Left ventricle myocardium superior (tissue), 1 donor: ENCODE data around the gene VPS35. TPM values are rescaled to one million over a fixed set of nuclear protein-coding genes. Genes with fewer than 3 reads are reported as not detected.

Source experiments
- ATAC-seq: fragments of 200-7000 bp; cut with Tn5 transposase; one replicate; pipeline ENCODE4 v1.9.1; 2020; ENCODE audit warnings: mild to moderate bottlenecking, moderate library complexity
- DNase-seq: peaks from one replicate; pipeline ENCODE4 v3.0.0-alpha.2; 2020
- intact Hi-C: fragments of 100-400 bp; cut with micrococcal nuclease; formaldehyde crosslinking; loops from one replicate; pipeline ENCODE4 v1.11.0; 2022
- long read RNA-seq: library from polyadenylated mRNA; unstranded; transcript quantifications from one replicate; pipeline ENCODE4 v2.0.0, GENCODE V29; 2021
- total RNA-seq: library from RNA; stranded (reverse); fragmentation: NEBNext Ultra II Directional; extraction: Animal tissue kit (Norgen Biotek cat#: 25700); gene quantifications from one replicate; pipeline ENCODE4 v1.2.1, GENCODE V29; 2021
- donor health status: DM: no; HTN: yes; CAD: no; lungs with severe emphysema.

The VPS35 gene
- total RNA-seq: 89.2 TPM
- long read RNA-seq, full-length matches to known transcripts: 193 of 244 reads
- long read RNA-seq, partial matches to known transcripts: 28 of 244 reads
- long read RNA-seq, other reads (novel, unspliced or antisense): 23 of 244 reads

GRCh38 chr16:46688654-46689364 is at the start of gene VPS35:
Gene VPS35 (minus strand): TSS chr16:46689178. CDS start chr16:46689133, 45 bp downstream.
- intact Hi-C loops: loop anchor here (5.0 kb wide), 1 partner anchor 113 kb away; no protein-coding TSS in a partner anchor
- ATAC-seq: peak; percentile 96
- peak; percentile 100 for DNase-seq

GRCh38 chr16:46737621-46738214 is 48.7 kb upstream of the VPS35 start:
- ATAC-seq (no peak), DNase-seq (no peak)
- intact Hi-C loops: no loop called here

GRCh38 chr16:46736695-46737094 is 47.7 kb upstream of the VPS35 start:
- intact Hi-C loops: no loop called here
- ATAC-seq (no peak), DNase-seq (no peak)

DNA sequence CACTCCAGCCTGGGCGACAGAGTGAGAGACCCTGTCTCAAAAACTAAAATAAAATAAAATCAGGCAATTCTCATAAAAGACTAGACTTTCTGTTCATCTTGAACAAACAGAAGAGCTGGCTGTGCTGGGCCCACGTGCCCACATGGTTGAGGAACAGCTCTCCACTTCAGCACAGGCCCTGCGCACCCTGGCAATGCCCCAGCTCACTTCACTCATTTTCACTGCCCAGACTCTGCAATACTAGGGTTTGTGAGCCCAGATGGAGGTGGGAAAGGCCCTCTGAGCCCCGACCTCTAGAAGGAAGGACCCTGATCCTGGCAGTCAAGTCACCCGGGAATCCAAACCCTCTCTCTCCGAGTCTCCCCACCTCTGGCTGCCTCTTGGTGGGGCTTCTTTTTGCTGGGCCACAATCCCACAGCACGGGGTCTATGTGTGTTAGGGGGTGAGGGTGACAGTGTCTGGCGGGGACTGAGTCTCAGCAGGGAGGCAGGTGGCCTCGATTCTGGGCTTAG is 44.4 kb upstream of the VPS35 start:
- DNase-seq: peak; percentile 52
- intact Hi-C loops: no loop called here
- peak; percentile 33 for ATAC-seq

DNA sequence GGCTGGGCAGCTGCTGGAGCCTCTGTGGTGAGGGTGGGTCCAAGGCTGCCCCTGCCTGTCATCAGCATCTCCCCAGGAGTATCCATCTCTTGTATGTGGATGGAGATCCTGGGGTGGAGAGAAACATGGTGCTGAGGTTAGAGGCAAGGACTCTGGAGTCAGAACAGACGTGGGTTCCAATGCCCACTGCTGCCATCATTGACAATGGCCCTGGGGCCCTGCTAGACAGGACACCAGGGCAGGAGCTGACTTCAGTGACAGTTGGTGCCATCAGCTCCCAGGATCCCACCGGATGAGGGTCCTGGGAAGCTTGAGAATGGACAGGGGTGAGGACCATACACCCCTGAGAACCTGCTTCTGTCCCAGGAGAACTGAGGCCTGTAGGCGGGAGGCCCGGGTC is 43.6 kb upstream of the VPS35 start:
- no peak for DNase-seq
- intact Hi-C loops: no loop called here
- ATAC-seq: no peak

DNA sequence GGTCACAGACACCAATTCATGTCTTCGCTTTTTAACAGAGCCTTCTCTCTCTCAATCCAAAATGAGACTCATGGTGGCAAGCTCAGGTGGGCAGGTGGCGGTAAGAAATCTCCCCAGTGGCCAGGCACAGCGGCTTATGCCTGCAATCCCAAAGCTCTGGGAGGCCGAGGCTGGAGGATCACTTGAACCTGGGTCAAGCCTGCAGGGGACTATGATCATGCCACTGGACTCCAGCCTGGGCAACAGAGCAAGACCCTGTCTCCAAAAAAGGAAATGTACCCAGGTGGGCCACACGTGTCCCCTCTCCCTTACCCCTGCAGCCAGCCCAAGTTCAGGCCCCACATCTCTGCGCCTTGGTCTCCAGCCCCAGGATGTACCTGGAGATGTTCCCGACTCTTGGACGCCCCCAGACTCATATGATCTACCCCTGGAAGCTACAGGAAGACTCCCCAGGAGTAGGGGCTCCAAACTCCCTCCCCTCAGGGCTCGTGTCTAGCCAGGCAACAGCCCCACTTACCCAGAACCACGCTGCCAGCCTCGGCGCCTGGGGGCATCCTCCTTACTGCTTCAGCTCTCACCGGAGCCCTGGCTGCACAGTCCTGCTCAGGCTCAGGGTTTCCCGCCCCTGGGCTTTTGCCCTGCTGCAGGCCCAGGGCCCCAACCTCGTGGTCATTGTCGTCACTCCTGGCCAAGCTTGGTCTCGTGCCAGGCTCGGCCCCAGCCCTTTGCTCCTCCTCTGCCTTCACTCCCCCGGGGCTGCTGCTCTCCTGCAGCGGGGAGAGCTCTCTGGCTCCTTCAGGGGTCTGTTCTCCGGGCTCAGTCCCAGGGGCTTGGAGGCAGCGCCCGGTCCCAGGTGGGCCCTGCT is 42.9 kb upstream of the VPS35 start:
- DNase-seq (peak; percentile 72), ATAC-seq (peak; percentile 59)
- intact Hi-C loops: no loop called here

GRCh38 chr16:46730801-46731690 is 42.1 kb upstream of the VPS35 start:
- ATAC-seq (peak; percentile 61), DNase-seq (no peak)
- intact Hi-C loops: no loop called here

- ATAC-seq: no peak
- intact Hi-C loops: no loop called here
- no peak for DNase-seq
These were observed 41.1 kb upstream of the VPS35 start for GRCh38 chr16:46730126-46730525.

DNA sequence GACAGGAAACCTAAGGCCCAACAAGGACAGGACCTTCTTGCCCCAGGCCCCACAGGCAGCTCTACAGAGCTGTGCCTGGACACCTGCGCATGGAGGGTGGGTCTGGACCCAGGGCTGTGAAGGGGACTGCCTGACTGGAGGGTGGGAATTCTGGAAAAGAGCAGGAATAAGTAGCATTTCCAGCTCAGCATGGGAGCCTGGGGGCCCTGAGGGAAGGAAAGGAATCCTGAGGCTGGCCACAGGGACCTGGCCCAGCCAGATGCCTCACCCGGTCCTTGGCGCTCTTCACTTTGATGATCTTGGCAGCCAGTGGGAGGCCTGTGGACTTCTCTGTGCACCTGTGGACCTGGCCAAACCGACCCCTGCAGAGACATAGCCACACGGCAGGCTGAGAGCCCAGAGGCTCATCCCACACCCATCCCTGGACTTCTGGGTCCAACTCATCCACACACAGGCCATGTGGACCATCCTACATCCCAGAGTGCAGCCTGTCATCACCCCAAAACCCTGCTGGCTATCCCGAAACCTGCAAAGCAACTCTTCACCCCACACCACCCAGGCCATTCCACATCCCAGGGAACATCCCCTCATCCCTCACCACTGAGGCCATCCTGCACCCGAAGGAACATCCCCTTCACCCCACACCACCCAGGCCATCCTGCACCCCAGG is 40.5 kb upstream of the VPS35 start:
- intact Hi-C loops: no loop called here
- ATAC-seq (no peak), DNase-seq (no peak)

- peak; percentile 9 for ATAC-seq
- intact Hi-C loops: no loop called here
- DNase-seq: no peak
These were observed 39.8 kb upstream of the VPS35 start for GRCh38 chr16:46728806-46729205.

GRCh38 chr16:46727630-46728029 is 38.7 kb upstream of the VPS35 start:
- DNase-seq (no peak), ATAC-seq (no peak)
- intact Hi-C loops: no loop called here

DNA sequence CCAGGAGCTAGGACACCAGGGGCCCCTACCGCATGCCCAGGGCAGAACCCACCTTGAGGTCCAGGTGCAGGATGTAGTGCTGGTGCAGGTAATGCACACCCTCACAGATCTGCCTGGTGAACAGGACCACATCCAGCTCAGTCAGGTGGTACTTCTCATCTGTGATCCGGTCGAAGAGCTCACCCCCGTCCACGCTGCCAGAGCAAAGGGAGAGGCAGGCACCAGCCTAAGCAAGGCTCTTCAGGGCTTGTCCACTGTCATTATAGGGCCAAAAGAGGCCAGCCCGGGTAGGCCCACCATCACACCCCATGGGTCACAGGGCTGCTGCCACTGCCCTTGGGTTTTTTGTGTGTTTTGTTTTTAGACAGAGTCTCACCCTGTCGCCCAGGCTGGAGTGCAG is 38.2 kb upstream of the VPS35 start:
- intact Hi-C loops: no loop called here
- DNase-seq: no peak
- no peak for ATAC-seq

DNA sequence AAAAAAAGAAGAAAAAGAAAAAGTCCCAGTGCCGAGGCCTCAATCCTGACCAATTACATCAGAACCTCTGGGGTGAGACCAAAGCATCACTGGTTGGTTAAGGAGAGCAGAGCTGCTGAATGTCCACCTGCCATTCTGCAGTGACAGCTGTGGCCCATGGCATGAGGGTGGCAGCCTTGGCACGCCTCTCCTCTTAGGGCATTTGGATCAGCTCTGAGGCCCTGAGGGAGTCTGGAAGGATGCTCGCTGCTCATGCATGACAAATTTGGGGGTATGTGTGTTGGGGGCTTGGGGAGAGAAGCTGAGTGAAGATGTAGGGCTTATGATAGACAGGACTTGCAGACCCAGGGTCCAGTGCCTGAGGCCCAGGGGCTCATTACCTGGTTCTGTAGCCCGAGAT is 32.9 kb upstream of the VPS35 start:
- intact Hi-C loops: no loop called here
- DNase-seq (no peak), ATAC-seq (peak; percentile 38)

DNA sequence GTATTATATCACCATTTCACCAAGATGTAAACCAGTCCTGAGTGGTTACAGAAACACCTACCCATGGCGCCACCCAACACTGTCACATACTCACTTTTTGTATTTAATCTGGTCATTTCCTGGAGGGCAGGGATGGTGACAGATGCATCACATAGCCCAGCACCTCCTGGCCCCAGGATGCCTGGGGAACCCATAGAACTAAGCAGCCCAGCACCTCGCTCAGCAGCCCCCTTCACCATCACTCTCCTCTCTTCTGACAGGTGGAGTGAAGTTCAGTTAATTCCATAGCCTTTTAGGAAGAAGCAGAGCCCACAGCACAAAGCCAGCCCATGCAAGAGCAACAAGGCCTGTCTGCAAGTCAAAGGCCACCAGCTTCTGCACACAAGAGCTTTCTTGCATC is 31.6 kb upstream of the VPS35 start:
- DNase-seq: no peak
- intact Hi-C loops: no loop called here
- ATAC-seq: no peak

DNA sequence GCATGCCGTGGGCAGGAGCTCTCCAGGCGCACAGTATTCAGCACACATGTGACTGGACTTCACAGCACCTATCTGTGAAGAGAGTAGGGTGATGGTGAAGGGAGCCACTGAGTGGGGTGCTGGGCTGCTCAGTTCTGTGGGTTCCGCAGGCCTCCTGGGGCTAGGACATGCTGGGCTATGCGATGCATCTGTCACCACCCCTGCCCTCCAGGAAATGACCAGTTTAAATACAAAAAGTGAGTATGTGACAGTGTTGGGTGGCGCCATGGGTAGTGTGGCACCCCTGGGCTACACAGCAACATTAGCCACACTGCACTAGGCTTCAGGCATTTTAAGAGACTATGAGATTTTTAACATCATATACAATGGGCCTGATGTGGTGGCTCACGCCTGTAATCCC is 30.6 kb upstream of the VPS35 start:
- intact Hi-C loops: no loop called here
- ATAC-seq (no peak), DNase-seq (no peak)

DNA sequence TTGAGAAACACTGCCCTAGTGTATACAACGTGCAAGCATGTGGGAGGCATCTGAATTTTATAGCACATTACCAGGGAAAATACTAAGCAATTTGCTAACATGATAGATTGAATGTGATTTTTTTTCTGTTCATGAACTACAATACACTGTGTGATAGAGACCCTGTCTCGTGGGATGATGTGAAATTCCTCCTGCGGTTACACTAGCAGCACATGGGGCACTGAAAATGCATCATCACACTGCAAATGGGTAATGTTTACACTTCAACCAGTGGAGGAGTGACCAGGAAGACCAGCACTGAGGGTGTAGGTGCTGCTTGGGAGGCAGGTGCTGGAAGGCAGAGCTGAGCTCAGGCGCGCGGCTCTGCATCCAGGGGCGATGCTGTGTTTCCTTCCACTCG is 29.2 kb upstream of the VPS35 start:
- DNase-seq: no peak
- no peak for ATAC-seq
- intact Hi-C loops: no loop called here

DNA sequence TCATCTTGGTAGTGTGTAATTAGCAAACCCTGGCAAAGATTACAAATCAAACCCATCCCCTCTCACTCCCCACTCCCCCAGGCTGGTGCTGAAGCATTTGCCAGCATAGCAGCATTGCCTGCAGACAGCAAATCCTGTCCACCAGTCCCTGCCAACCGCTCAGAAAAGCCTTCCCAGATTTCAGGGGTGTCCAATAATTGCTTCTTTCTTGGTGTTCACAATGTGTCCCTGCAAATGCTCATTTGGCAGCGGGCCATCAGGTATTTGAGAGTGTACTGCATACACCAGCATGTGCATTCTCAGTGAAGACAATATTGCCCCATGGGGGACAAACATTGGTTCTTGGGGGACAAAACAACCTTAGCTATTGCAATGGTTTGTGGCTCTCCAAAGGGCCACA is 28.7 kb upstream of the VPS35 start:
- no peak for ATAC-seq
- no peak for DNase-seq
- intact Hi-C loops: no loop called here

DNA sequence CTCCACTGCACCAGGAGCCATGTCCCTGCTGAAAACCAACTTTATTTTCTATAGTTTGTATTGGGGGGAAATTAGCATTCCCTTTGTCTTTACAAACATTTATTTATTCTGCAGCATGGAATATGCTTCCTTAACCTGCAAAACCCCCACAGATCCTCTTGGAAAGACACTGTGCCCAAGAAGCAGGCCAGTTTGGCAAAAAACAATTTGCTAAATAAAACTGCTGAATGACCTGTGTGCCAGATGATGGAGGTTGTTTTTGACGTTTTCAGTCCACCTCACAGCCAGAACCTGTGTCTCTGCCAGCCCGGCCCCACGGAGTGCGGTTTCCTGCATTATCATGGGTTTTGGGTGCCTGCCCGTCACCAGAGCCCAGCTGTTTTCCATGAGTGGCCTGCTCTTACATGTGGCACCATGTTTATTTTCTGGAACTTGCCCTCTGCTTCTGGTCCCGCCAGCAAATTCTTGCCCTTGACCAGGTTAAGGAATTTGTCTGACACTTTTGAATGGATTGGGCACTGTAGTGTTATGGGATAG is 26.9 kb upstream of the VPS35 start:
- DNase-seq (peak; percentile 87), ATAC-seq (peak; percentile 82)
- intact Hi-C loops: no loop called here
